Measurements from ENCODE around the gene SUPT6H. TPM values are rescaled to one million over a fixed set of nuclear protein-coding genes. Genes with fewer than 3 reads are reported as not detected.
"Not testable (repeated sequence)": the region's sequence is repeated elsewhere in the genome, so short reads cannot be mapped to it uniquely, and the experiment has no call there.

Gene SUPT6H
- total RNA-seq, 1 donor from 2014 or later, result 36.7 TPM

DNA sequence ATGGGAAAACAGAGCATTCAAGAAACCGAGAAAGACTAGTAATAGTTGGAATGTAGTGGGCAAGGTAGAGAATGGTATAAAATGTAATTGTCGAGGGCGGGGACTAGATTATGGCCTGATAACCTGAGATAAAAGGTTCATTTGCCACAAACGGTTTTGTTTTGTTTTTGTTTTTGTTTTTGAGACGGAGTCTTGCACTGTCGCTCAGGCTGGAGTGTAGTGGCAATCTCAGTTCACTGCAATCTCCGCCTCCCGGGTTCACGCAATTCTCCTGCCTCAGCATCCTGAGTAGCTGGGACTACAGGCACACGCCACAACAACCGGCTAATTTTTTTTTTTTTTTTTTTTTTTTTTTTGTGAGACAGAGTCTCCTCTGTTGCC, 67.9 kb downstream of the SUPT6H start:
- no peaks in the 10 kb centered on the region for H3K36me3 ChIP-seq (ENCODE audit: control insufficient read depth, insufficient read depth, low read length)
- H3K27me3 ChIP-seq (ENCODE audit: control insufficient read depth, insufficient read depth, low read length), result no peaks in the 10 kb centered on the region
- DNase-seq (ENCODE audit: low read depth), result no peak
- TF ChIP-seq, protein P1, sequence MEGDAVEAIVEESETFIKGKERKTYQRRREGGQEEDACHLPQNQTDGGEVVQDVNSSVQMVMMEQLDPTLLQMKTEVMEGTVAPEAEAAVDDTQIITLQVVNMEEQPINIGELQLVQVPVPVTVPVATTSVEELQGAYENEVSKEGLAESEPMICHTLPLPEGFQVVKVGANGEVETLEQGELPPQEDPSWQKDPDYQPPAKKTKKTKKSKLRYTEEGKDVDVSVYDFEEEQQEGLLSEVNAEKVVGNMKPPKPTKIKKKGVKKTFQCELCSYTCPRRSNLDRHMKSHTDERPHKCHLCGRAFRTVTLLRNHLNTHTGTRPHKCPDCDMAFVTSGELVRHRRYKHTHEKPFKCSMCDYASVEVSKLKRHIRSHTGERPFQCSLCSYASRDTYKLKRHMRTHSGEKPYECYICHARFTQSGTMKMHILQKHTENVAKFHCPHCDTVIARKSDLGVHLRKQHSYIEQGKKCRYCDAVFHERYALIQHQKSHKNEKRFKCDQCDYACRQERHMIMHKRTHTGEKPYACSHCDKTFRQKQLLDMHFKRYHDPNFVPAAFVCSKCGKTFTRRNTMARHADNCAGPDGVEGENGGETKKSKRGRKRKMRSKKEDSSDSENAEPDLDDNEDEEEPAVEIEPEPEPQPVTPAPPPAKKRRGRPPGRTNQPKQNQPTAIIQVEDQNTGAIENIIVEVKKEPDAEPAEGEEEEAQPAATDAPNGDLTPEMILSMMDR (IDR thresholded peaks at IDR 0.05; ENCODE audit: insufficient read depth, low read length, poor library complexity, severe bottlenecking), result no peak
- no peak overlapping the region for H3K4me3 ChIP-seq (ENCODE audit: low read depth, low read length)

DNA sequence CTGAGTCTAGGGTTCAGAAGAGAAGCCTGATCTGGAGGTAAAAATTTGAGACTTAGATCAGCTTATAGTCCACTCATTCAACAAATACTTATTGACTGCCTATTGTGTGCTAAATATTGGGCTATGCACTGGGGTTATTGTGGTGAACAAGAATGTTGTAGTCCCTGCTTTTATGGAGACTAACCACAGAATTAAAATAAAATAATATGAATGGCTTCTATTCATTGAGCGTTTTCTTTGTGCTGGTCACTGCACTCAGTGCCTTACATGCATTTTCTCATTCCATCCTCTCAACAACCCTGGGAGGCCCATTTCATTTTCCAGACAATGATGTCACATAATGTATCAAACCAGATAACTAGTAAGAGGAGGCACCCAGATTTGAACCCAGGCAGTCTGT, 71.3 kb downstream of the SUPT6H start:
- Histone ChIP-seq H3K36me3 (ENCODE audit: control insufficient read depth, insufficient read depth, low read length) (no peaks in the 10 kb centered on the region), H3K27me3 (ENCODE audit: control insufficient read depth, insufficient read depth, low read length) (no peaks in the 10 kb centered on the region), H3K4me3 (ENCODE audit: low read depth, low read length) (no peak overlapping the region)
- DNase-seq (ENCODE audit: low read depth), result no peak
- TF ChIP-seq, protein P1 (IDR thresholded peaks at IDR 0.05; ENCODE audit: insufficient read depth, low read length, poor library complexity, severe bottlenecking), result no peak

DNA sequence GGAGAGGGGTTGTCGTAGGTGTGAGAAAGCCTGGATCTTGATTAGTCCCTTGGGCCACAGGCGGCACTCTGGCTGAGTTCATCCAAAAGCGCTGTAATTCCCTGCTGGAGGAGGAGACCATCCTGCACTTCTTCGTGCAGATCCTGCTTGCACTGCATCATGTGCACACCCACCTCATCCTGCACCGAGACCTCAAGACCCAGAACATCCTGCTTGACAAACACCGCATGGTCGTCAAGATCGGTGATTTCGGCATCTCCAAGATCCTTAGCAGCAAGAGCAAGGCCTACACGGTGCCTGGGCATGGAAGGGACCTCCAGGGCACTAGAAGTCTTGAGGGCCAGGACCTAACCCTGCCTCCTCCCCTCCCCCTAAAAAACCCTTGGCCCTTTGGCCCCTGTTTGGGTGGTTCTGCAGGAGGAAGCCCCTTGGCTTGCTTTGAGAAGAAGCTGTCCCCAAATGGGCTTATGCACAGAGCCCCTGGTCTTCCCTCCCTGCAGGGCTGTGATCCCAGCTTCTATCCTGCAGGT, 72.8 kb downstream of the SUPT6H start:
- Histone ChIP-seq H3K4me3 (ENCODE audit: low read depth, low read length) (no peak overlapping the region), H3K27me3 (ENCODE audit: control insufficient read depth, insufficient read depth, low read length) (no peaks in the 10 kb centered on the region), H3K36me3 (ENCODE audit: control insufficient read depth, insufficient read depth, low read length) (no peaks in the 10 kb centered on the region)
- DNase-seq (ENCODE audit: low read depth), result no peak
- TF ChIP-seq, protein P1 (IDR thresholded peaks at IDR 0.05; ENCODE audit: insufficient read depth, low read length, poor library complexity, severe bottlenecking), result no peak

DNA sequence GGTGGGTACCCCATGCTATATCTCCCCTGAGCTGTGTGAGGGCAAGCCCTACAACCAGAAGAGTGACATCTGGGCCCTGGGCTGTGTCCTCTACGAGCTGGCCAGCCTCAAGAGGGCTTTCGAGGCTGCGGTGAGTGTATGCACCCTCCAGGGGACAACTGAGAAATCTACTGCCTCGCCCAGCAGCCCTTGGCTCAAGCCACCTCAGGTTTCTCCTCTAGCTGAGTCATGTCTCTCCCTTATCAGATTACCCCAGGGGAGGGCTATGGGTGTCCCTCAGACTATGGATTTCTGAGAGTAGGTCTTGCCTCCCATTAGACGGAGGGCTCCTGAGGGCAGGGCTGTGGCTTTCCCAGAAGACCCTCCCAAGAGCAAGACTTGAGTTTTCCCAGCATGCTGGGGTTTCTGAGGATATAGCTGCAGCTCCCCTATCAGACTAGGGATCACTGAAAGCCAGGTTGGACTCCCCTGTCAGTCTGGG, 73.3 kb downstream of the SUPT6H start:
- Histone ChIP-seq H3K4me3 (ENCODE audit: low read depth, low read length) (no peak overlapping the region), H3K27me3 (ENCODE audit: control insufficient read depth, insufficient read depth, low read length) (no peaks in the 10 kb centered on the region), H3K36me3 (ENCODE audit: control insufficient read depth, insufficient read depth, low read length) (no peaks in the 10 kb centered on the region)
- DNase-seq (ENCODE audit: low read depth), result no peak
- TF ChIP-seq, protein P1 (IDR thresholded peaks at IDR 0.05; ENCODE audit: insufficient read depth, low read length, poor library complexity, severe bottlenecking), result no peak

DNA sequence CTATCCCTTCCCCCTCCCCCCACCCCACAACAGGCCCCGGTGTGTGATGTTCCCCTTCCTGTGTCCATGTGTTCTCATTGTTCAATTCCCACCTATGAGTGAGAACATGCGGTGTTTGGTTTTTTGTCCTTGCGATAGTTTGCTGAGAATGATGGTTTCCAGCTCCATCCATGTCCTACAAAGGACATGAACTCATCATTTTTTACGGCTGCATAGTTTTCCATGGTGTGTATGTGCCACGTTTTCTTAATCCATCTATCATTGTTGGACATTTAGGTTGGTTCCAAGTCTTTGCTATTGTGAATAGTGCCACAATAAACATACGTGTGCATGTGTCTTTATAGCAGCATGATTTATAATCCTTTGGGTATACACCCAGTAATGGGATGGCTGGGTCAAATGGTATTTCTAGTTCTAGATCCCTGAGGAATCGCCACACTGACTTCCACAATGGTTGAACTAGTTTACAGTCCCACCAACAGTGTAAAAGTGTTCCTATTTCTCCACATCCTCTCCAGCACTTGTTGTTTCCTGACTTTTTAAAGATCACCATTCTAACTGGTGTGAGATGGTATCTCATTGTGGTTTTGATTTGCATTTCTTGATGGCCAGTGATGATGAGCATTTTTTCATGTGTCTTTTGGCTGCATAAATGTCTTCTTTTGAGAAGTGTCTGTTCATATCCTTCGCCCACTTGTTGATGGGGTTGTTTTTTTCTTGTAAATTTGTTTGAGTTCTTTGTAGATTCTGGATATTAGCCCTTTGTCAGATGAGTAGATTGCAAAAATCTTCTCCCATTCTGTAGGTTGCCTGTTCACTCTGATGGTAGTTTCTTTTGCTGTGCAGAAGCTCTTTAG, 74.1 kb downstream of the SUPT6H start:
- not testable (repeated sequence) for H3K27me3 ChIP-seq (ENCODE audit: control insufficient read depth, insufficient read depth, low read length); DNase-seq (ENCODE audit: low read depth); H3K36me3 ChIP-seq (ENCODE audit: control insufficient read depth, insufficient read depth, low read length); H3K4me3 ChIP-seq (ENCODE audit: low read depth, low read length)

DNA sequence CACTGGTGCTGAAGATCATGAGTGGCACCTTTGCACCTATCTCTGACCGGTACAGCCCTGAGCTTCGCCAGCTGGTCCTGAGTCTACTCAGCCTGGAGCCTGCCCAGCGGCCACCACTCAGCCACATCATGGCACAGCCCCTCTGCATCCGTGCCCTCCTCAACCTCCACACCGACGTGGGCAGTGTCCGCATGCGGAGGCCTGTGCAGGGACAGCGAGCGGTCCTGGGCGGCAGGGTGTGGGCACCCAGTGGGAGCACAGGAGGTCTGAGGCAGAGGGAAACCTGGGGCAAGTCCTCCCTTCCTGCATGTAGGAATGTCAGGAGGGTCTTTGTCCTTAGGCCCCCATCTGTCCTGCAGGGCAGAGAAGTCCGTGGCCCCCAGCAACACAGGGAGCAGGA, 75.3 kb downstream of the SUPT6H start:
- no peak for DNase-seq (ENCODE audit: low read depth)
- TF ChIP-seq, protein P1 (IDR thresholded peaks at IDR 0.05; ENCODE audit: insufficient read depth, low read length, poor library complexity, severe bottlenecking), result no peak
- H3K27me3 ChIP-seq (ENCODE audit: control insufficient read depth, insufficient read depth, low read length), result no peaks in the 10 kb centered on the region
- H3K4me3 ChIP-seq (ENCODE audit: low read depth, low read length), result no peak overlapping the region
- no peaks in the 10 kb centered on the region for H3K36me3 ChIP-seq (ENCODE audit: control insufficient read depth, insufficient read depth, low read length)
